ENCODE results near the gene SELENBP1. TPM values are rescaled to one million over a fixed set of nuclear protein-coding genes. Genes with fewer than 3 reads are reported as not detected.

Gene SELENBP1
- total and polyA plus RNA-seq, 9 of the 15 experiments (the other 6 are each of a cell fraction or from before 2014, with no cell fraction given), result 25.8 to 81.2 (median 47.1) TPM

DNA sequence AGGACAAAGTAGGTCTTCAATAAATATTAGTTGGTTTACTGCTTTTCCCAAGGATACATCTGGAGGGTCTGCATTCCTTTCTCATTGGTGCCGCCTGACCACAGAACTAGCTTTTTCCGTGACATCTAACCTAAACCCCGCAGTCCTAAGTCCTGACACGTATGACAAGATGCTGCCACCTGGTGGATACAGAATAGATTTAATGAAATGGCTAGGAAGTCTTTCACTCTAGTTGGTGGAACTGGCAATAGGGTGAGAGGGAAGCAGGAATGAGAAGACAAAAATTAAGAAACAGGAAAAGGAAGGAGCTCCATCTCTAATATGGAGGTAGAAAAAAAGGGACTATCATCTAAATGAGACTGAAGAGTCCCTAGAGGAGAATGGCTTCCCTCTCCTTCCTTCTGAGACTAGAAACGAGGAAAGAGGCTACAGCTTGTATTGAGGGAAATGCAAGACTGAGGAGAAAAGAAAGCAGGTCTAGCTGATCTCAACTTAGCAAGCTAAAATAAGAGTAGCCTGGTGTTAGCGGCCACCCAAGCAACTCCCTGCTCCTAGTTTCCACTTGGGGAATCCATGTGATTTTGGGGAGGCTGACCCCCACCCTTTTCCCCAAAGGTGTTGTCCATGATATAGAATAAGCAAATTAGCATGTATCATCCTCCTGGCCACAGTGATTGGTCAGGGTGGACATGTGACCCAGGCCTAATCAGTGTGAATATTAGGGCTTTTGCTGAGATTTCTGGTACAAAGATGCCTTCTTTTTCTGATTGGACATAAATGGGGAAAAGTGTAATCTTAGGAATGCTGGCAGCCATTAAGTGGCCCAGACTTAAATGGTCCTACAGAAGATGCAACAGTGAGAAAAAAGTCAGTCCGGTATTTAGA is 31.4 kb downstream of the SELENBP1 start (continued):
- TF ChIP-seq, protein P1, sequence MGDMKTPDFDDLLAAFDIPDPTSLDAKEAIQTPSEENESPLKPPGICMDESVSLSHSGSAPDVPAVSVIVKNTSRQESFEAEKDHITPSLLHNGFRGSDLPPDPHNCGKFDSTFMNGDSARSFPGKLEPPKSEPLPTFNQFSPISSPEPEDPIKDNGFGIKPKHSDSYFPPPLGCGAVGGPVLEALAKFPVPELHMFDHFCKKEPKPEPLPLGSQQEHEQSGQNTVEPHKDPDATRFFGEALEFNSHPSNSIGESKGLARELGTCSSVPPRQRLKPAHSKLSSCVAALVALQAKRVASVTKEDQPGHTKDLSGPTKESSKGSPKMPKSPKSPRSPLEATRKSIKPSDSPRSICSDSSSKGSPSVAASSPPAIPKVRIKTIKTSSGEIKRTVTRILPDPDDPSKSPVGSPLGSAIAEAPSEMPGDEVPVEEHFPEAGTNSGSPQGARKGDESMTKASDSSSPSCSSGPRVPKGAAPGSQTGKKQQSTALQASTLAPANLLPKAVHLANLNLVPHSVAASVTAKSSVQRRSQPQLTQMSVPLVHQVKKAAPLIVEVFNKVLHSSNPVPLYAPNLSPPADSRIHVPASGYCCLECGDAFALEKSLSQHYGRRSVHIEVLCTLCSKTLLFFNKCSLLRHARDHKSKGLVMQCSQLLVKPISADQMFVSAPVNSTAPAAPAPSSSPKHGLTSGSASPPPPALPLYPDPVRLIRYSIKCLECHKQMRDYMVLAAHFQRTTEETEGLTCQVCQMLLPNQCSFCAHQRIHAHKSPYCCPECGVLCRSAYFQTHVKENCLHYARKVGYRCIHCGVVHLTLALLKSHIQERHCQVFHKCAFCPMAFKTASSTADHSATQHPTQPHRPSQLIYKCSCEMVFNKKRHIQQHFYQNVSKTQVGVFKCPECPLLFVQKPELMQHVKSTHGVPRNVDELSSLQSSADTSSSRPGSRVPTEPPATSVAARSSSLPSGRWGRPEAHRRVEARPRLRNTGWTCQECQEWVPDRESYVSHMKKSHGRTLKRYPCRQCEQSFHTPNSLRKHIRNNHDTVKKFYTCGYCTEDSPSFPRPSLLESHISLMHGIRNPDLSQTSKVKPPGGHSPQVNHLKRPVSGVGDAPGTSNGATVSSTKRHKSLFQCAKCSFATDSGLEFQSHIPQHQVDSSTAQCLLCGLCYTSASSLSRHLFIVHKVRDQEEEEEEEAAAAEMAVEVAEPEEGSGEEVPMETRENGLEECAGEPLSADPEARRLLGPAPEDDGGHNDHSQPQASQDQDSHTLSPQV (IDR thresholded peaks at IDR 0.05), result 0 out of 2 replicates have a peak, but pooled peaks have one; percentile 37
- TF ChIP-seq NFYB (IDR thresholded peaks at IDR 0.05; ENCODE audit: extremely low read depth, insufficient read length) (peak; percentile 61), CREM (IDR thresholded peaks at IDR 0.05; ENCODE audit: low read depth) (peak; percentile 74), KDM1A (IDR thresholded peaks at IDR 0.05) (peak; percentile 16 to 60; a peak in 2 of 4 replicates), ILK (tag; IDR thresholded peaks at IDR 0.05; ENCODE audit: borderline replicate concordance, low read depth) (no peak), EZH2 (IDR thresholded peaks at IDR 0.05; ENCODE audit: borderline replicate concordance, low read depth, low read length) (no peak), SNIP1 (IDR thresholded peaks at IDR 0.05; ENCODE audit: low read depth) (no peak), HNRNPL (IDR thresholded peaks at IDR 0.05; ENCODE audit: low read depth, low read length) (no peak), FOS (IDR thresholded peaks at IDR 0.05; ENCODE audit: extremely low read depth, insufficient read length) (no peak), NR3C1 (CRISPR knock-in tag; IDR thresholded peaks at IDR 0.05) (no peak), ARNT (IDR thresholded peaks at IDR 0.05) (0 out of 4 replicates have a peak, but pooled peaks of 1 of the 2 experiments have one; percentile 52), ZNF354B (CRISPR knock-in tag; IDR thresholded peaks at IDR 0.05) (no peak), ZNF778 (CRISPR knock-in tag; IDR thresholded peaks at IDR 0.05) (no peak)
- TF ChIP-seq, protein P2, sequence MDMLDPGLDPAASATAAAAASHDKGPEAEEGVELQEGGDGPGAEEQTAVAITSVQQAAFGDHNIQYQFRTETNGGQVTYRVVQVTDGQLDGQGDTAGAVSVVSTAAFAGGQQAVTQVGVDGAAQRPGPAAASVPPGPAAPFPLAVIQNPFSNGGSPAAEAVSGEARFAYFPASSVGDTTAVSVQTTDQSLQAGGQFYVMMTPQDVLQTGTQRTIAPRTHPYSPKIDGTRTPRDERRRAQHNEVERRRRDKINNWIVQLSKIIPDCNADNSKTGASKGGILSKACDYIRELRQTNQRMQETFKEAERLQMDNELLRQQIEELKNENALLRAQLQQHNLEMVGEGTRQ (CRISPR knock-in tag; IDR thresholded peaks at IDR 0.05), result peak; percentile 83
- TF ChIP-seq, protein P3, sequence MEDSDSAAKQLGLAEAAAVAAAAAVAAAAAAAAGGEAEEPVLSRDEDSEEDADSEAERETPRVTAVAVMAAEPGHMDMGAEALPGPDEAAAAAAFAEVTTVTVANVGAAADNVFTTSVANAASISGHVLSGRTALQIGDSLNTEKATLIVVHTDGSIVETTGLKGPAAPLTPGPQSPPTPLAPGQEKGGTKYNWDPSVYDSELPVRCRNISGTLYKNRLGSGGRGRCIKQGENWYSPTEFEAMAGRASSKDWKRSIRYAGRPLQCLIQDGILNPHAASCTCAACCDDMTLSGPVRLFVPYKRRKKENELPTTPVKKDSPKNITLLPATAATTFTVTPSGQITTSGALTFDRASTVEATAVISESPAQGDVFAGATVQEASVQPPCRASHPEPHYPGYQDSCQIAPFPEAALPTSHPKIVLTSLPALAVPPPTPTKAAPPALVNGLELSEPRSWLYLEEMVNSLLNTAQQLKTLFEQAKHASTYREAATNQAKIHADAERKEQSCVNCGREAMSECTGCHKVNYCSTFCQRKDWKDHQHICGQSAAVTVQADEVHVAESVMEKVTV (CRISPR knock-in tag; IDR thresholded peaks at IDR 0.05), result peak; percentile 86
- TF ChIP-seq, protein P4, sequence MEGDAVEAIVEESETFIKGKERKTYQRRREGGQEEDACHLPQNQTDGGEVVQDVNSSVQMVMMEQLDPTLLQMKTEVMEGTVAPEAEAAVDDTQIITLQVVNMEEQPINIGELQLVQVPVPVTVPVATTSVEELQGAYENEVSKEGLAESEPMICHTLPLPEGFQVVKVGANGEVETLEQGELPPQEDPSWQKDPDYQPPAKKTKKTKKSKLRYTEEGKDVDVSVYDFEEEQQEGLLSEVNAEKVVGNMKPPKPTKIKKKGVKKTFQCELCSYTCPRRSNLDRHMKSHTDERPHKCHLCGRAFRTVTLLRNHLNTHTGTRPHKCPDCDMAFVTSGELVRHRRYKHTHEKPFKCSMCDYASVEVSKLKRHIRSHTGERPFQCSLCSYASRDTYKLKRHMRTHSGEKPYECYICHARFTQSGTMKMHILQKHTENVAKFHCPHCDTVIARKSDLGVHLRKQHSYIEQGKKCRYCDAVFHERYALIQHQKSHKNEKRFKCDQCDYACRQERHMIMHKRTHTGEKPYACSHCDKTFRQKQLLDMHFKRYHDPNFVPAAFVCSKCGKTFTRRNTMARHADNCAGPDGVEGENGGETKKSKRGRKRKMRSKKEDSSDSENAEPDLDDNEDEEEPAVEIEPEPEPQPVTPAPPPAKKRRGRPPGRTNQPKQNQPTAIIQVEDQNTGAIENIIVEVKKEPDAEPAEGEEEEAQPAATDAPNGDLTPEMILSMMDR (IDR thresholded peaks at IDR 0.05 in 2 of 3, conservative IDR thresholded peaks at IDR 0.05 in 1 of 3; ENCODE audit: insufficient read depth in 2 of 3, low read depth in 1 of 3, low read length in 3 of 3), result peak; percentile 73 to 87 (median 75)
- TF ChIP-seq, protein P5, sequence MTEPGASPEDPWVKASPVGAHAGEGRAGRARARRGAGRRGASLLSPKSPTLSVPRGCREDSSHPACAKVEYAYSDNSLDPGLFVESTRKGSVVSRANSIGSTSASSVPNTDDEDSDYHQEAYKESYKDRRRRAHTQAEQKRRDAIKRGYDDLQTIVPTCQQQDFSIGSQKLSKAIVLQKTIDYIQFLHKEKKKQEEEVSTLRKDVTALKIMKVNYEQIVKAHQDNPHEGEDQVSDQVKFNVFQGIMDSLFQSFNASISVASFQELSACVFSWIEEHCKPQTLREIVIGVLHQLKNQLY (CRISPR knock-in tag; conservative IDR thresholded peaks at IDR 0.05), result no peak
